DMS53 treated with DMSO at 0.1 percent for 48 hours (cell line): ENCODE data around the gene INSRR.
A peak's percentile ranks its signal among the peaks of the same experiment; 100 is the strongest.

ENCODE experiments used
- DNase-seq: peaks from one replicate; lab custom pipeline; 2025; ENCODE audit not compliant: unreplicated experiment; lab: John Stamatoyannopoulos, UW

The INSRR gene

DNA sequence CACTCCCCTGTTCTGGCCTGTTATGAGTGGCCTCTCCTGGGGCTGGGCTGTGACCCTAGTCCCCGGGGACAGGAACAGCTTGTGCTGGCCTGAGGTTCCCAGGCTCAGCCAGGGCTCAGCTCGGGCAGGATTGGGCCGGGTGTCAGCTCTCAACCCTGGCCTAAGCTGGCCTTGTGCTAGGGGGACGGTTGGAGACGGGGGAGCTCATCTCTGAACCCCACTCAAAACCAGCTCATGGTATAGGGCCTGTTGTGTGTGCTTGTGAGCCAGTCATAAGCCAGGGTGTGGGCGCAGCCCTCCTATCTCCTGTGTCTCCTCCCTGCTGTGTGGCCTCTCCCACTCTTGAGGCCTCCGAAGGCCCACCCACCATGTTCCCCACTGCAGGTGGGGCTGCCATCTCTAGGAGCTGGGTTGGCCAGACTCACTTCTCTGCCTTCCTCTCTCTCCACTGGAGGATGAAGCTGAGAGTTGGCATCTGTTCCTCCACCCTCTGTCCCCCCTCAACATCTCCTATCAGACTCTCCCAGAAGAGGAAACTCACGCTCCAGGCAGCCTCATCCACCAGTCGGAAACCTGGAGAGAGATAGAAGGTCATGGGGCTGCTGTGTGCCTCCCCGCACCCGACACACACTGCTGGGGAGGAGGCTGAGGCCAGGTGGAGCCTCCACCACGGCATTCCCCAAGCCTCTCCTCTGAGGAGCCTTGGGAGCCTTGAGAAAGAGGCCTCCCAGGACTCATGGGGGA, 36.0 kb upstream of the INSRR start:
- no peak for DNase-seq

DNA sequence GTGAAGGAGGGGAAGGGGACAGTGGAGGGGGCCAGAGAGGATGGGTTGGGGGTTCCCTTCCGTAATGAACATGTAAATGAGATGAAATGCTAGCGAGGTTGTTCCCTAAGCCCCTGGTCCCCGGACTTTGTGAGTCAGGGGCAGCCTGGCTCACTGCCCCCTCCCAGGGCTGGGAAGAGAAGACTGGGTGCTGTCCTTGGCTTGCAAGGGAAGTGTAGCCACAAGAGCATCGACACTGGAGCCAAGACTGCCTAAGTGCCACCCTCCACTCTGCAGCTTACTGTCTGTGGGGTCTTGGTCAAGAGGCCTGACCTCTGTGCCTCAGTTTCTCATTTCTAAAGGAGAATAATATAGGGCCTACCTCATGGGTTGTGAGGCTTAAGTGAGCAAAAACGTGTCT, 35.1 kb upstream of the INSRR start:
- no peak for DNase-seq

DNA sequence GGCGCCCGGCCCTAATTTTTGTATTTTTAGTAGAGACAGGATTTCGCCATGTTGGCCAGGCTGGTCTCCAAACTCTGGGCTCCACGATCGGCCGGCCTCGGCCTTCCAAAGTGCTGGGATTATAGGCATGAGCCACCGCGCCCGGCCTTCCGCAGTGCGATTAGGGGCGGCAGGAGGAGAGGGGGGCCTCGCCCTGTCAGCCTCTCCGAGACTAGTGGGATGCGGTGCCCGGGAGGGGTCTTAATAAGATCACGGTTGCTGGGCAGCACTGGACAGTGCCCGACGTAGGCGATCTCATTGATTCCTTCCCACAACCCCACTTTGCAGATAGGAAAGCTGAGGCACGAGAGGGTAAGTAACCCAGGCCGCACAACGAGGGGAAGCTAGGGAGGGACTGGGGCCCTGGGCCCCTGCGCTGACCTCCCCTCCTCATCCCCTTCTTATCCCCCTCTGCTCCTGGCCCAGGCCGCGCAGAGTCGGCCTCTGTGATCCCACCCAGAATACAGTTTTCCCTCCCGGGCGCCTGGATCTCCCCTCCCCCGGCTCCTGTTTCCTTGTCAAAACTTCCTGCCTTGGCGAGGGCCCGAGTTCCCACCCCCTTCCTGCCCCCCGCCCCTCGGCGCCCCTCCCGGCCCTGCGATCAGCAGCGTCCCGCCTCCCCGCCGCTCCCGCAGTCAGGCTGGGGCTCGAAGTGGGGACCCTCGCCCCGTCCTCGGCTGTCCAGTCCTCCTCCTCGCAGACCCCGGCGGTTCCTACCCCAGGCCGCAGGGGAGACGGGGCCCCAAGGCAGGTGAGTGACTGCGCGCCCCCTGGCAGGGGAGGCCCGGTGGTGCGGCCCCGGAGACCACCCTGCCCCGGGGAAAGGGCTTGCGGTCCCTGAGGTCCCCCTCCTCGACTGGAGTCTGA, 34.4 kb upstream of the INSRR start, which contains the start of gene PEAR1:
PEAR1 (plus strand) TSS at position 671 of the 906 bp plus-strand sequence. CDS start 10,209 bp downstream, outside the sequence.
- DNase-seq, result no peak

DNA sequence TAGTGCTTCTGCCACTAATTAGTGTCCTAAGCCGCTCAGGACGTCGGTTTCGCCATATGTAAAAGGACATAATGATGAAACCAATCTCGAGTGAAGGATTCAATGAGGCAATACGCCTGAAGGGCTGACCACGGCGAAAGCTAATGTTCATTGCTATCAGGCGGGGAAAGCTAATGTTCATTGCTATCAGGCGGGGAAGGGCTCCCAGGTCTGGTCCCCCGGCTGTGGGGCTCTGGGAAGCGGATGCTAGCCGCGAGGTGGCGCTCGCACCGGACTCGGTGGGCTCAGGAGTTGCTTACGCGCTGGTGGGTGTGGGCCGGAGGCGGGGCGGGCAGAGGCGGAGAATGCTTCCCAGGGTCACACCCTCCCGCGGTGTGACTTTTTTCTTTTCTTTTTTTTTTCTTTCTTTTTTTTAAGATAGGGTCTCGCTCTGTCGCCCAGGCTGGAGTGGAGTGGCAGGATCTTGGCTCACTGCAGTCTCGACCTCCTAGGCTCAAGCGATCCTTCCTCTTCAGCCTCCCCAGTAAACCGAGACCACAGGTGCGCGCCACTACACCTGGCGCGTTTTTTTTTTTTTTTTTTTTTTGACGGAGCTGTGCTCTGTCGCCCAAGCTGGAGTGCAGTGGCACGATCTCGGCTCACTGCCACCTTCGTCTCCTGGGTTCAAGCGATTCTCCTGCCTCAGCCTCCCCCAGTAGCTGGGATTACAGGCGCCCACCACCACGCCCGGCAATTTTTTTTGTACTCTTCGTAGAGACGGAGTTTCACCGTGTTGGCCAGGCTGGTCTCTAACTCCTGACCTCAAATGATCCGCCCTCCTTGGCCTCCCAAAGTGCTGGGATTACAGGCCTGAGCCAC, 33.5 kb upstream of the INSRR start:
- DNase-seq, result peak; percentile 54

DNA sequence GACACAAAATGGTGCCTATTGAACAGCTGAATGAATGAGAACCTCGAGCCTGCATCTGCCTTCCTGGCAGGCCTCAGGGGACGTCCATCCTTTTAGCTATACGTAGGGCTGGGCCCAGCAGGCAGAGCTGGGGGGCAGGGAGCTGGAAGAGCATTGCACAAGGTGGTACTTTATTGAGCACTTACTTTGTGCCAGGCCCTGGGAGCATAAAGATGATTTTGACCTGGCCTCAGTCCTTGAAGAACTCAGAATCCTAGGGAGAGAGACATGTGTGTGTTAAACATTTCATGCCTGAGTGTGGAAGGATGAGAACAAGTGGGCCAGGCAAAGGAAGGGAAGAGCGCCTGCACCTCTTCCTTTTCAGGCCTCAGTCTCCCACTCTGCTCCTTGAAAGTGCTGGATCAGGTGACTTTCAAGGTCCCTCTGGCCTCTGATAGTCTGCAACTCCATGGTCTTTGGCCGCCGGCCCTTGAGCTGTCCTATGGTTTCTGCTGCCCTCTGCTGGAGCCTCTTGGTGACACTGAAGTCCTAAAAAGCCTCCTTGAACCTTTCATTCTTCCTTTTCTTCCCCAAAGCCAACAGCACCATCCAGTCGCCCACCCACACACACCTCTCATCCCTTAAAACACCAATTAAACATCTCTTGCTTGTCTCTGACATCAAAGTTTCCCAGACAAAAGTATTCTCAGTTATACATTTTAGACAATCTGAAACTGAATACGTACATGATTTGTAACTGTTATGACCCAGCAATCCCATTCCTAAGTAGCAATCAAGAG, 31.1 kb upstream of the INSRR start:
- DNase-seq, result peak; percentile 71

DNA sequence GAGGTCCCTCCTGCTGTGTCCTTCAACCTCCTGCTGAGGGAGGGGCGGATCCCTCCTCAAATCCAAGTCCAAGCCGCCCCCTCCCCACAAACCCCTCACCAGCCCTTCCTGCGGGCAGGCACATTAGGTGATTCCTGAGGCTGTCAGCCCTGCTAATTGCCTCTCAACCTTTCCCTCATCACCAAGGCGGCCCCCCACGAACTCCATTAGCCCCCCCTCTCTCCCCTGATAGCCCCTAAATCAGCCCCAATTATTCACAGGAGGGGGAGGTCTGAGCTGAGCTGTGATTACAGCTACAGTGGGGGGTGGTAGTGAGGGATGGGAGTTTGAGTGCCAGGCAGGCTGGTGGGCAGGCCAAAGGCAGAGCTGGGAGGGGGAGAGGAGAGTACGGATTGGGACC, 28.8 kb upstream of the INSRR start:
- DNase-seq, result no peak

DNA sequence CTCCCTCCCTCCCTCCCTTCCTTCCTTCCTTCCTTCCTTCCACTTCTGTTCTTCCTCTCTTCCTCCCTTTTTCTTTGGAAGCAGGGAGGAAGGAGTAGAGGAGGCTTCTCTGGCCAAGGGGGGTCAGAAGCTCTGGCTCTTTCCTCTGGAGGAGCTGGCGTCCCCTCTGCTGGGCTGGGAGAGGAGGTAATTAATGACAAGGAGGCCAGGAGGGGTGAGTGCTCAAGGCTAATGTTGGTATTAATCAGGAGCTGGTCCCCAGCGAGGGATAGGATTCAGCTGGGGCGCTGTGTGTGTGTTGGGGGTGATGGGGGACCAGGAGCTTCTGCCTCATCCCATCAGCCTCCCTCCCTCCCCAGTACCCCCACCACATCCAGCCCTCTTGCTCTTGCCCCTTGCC, 28.4 kb upstream of the INSRR start:
- no peak for DNase-seq

DNA sequence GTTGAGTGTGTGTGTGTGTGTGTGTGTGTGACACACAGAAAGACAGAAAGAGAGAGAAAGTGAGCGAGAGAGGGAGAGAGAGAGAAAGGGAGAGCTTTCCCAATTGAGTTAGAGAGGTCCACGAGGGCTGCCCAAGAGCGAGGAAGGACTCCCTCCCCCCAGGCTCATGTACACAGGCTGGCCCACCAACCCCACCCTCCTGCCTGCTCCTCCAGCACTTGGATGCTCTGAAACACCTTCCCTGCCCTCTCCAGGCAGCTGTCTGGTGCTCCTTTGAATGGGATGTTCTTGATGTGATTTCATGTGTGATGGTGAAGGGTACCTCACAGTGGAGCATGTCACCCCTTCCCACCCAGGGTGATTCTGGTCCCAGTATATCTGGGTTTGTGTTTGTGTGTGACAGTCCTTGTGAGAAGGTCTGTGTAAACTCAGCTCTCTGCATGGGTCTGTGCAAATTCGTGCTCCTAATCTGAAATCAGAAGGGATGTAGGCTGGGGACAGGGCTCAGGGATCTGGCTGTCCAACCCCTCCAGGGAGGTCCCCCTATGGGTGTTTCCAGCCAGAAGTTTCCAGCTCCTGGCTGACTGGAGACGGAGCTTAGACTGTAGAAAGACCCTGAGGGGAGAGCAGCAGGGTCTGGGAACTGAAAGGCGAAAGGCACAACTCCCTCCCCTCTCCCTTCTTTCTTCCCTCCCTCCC, 27.8 kb upstream of the INSRR start:
- no peak for DNase-seq

DNA sequence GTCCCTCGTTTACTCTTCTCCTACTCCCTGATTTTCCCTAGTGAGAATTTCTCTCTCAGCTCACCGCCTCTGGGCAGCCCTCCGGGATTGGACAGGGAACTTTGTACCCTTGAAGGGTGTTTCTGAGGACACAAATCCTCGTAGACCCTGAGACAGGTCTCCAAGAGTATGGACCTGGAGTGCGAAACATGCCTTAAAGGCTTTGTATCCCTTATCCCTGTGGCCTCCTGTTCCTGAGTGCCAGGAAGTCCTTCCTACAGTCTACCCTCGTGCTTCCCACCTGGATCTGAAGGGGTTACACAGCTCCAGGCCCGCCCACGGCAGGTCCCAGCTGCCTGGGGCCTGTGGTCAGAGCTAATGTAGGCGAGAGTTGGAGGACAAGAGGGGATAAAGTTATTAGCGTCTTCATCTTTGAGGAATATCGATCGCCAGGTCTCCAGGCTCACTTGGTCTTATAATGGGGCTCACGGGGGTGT, 27.0 kb upstream of the INSRR start:
- no peak for DNase-seq

DNA sequence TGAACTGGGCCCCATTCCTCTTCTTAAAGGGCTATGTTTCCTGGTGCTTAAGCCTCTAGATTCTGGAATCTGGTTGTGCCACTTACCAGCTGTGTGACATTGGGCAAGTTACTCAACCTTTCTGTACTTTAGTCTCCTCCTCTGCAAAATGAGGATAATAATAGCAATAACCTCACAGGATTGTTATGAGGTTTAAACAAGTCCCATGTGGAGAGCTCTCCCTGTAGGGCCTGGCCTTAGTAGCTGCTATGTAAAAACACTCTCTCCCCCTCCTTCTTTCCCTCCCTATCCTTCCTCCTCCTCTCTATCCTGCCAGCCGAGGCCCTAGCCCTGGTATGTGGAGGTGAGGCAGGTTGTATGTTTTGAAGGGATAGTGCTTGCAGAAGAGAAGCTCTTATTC, 26.4 kb upstream of the INSRR start:
- no peak for DNase-seq

DNA sequence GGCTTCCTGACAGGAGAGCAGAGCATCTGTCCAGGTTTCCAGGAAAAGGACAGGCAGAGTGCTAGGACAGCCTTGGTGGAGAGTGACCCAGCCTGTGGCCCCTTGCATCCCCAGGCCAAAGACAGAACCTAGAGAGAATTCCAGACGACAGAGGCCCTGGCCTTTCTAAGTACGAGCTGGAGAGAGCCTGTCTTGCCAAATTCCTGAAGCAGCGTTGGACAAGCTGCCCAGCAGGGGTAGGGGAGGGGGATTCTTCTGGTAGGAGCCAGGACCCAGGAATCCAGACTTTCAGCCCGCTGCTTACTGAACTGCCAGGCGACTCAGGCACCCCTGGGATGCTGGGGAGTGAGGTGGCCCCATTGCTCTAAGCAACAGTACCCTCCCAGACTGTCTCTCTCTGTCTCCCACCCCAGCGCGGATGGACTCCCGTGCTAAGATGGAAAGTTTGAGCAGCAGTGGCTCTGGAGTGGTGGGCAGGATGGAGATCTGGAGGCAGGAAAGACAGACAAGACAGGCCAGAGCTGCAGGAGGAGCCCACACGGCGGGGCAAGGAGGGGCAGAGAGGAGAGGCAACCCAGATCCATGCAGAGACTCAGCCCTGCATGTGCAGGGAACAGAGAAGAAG, 25.8 kb upstream of the INSRR start:
- DNase-seq, result no peak

DNA sequence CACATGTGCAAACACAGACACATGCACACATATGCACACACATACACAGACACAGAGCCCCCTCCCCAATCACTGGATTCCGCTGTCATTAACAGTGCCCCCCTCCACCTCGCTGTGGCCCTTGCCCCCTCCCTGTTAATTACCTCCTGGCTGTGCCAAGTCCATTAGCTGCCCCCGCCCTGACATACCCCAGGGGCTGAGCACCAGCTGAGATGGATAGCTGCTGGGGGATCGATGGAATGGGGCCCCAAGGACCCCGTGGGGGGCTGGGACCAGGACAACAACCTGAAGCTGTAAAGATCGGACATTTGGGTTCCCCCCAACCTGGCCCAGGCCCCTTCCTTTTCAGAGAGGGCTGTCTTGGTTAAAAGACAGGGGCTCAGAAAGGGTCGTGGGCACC, 25.0 kb upstream of the INSRR start:
- no peak for DNase-seq

DNA sequence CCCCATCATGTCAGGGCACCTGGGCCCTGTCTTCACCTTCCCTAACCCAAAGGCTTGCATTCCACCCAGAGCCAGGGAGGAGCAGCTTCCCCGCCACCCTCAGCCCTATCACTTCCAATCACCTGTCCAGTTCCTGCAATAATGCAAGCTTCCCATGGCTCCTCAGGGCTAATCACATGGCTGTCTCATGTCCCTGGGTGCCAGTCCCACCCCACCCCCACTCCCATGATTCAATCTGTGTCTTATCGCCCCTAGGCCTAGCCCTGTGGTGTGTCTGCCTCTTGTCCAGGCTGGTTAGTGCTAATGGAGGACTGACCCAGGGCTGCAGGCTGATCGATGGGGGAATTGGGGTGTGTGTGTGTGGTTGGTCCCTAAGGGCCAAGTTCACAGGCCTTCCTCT, 23.6 kb upstream of the INSRR start:
- no peak for DNase-seq

DNA sequence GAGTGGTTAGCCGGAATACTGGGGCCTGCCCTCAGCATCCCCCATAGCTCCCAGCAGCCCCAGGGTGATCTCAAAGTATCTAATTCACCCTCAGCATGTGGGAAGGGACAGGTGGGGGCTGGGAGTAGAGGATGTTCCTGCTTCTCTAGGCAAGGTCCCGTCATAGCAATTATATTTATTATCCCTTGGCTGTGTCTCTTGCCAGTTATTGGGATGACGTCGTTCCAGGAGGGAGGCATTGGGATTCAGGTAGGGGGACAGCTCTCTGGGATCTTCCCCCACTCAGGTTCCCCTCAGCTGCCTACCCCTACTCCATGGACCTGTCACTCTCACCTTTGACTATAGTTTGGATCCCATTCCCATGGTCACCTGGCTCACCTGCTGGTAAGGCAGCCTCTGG, 22.7 kb upstream of the INSRR start:
- DNase-seq, result no peak

DNA sequence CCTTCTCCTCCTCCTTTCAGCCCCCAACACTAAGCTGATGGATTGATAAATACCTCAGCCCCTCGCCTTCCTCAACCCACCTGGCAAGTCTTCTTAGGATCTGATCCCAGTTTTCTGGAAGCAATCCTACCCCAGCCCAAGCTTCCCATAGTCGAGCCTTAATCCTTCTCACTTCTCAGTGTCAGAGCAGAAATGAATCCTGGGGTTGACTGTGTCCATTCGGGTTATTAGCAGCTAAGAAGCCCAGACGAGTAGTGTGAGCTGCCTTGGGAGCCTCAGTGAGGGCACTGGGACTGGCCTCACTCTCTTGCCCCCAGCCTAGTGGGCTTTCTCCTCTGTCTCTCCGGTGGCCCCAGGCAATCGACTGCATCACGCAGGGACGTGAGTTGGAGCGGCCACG, 22.2 kb upstream of the INSRR start:
- DNase-seq, result no peak

DNA sequence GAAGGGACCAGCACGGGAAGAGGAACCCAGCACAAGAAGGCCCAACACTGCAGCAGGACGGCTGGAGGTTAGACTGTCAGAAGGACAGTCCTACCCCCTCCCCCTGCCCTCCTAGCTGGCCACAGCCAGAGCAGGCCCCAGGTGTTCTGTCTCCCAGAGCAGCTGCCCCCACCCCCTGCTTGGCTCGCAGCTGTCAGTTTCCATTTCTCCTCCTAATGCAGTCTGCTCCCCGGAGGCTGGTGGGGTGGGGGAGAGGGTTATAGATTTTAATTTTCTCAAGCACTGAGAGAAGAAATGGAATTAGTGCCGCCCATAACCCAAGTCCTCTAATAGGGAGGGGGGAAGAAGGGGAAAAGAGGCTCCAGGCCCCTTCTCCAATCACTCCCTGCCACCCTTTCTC, 21.6 kb upstream of the INSRR start:
- DNase-seq, result no peak

DNA sequence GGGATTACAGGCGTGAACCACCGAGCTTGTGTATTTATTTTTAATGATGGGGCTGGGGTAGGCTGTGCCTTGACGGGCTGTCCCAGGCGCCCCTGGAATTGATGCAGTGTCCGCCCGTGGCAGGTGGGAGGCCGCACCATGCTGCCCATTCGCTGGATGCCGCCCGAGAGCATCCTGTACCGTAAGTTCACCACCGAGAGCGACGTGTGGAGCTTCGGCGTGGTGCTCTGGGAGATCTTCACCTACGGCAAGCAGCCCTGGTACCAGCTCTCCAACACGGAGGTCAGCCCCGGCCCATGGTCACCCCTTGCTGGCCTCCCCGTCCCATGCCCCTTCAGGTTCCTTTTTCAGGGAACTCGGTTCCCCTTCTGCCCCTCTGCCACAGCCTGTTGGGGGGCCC, 21.0 kb upstream of the INSRR start:
- no peak for DNase-seq

DNA sequence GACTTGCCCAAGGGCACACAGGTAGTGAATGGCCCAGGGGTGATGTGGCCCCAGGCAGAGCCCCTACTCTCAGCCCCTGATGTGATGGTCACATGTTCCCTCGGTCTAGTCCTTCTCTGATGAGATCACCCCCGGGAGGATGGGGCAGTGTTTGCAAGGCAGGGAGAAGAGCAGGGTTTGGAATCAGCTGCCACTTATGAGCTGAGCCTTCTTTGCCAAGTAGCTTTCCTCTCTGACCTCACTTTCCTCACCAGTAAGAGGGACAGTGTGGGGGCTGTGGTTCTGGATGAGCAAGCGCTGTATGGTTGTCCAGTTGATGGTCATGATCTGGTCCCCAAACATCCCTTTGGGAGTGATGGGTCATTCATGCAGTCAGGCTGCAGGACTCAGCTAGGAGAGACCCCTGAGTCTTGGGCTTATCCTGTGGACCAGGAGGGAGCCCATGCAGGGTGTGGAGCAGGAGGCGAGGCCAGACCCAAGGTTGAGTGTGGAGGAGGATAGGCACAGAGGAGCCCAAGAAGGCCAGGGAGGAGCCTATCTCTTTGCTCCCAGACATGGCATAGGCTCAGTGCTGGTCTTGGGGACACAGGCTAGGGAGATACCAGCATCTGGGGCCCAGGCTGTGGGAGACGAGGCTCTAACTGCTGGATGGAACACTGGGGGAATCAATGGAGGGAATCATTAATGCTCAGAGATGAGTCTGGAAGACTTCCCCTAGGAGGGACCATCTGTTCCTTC, 18.7 kb upstream of the INSRR start:
- no peak for DNase-seq

DNA sequence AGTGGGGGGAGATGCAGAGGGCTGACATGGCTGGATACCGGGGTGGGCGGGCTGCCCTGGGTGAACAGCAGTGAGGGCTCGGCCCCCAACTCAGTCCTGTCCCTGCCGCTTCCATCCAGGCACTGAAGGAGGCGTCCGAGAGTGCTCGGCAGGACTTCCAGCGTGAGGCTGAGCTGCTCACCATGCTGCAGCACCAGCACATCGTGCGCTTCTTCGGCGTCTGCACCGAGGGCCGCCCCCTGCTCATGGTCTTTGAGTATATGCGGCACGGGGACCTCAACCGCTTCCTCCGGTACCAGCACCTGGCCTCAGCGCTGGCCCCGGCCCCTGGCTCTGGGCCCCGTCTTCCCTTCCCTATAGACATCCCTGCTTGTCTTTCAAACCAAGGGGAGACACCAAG, 17.4 kb upstream of the INSRR start:
- DNase-seq, result no peak
